Liver (tissue), 9 donors: ENCODE results near the gene PDE4D. TPM values are rescaled to one million over a fixed set of nuclear protein-coding genes. Genes with fewer than 3 reads are reported as not detected.

Experiments used
- DNase-seq: peaks from one replicate; pipeline ENCODE4 v3.0.0-alpha.2; 2017; ENCODE audit warnings: low spot score
- H3K27ac ChIP-seq, 2 donors: one replicate each; pipeline ENCODE4 v1.7.0; 2013; ENCODE audit warnings: inconsistent platforms in 2 of 2, low read length in 2 of 2, control low read depth in 1 of 2, low read depth in 1 of 2, mild to moderate bottlenecking in 1 of 2
- H3K27me3 ChIP-seq, 4 donors: one replicate each; pipeline versions ENCODE4 v1.6.1 to v1.7.0; 2013; ENCODE audit warnings: low read length in 3 of 4, inconsistent platforms in 1 of 4, mild to moderate bottlenecking in 1 of 4, moderate library complexity in 1 of 4; ENCODE audit not compliant: control insufficient read depth in 4 of 4, insufficient read depth in 4 of 4
- H3K36me3 ChIP-seq, 4 donors: one replicate each; pipeline versions ENCODE4 v1.6.1 to v1.7.0; 2013; ENCODE audit warnings: low read length in 3 of 4, mild to moderate bottlenecking in 3 of 4, low read depth in 1 of 4, moderate library complexity in 1 of 4; ENCODE audit not compliant: control insufficient read depth in 4 of 4, insufficient read depth in 3 of 4
- H3K4me1 ChIP-seq, 4 donors: one replicate each; pipeline versions ENCODE4 v1.6.1 to v1.7.0; 2013; ENCODE audit warnings: low read length in 3 of 4, mild to moderate bottlenecking in 3 of 4, moderate library complexity in 1 of 4; ENCODE audit not compliant: control insufficient read depth in 4 of 4, insufficient read depth in 4 of 4
- H3K4me3 ChIP-seq, 3 donors: one replicate each; pipeline versions ENCODE4 v1.6.1 to v1.7.0; 2013; ENCODE audit warnings: low read length in 3 of 3, control low read depth in 1 of 3, low read depth in 1 of 3, mild to moderate bottlenecking in 1 of 3
- H3K9ac ChIP-seq, 2 donors: one replicate each; pipeline ENCODE4 v1.7.0; 2013; ENCODE audit warnings: low read length in 2 of 2, mild to moderate bottlenecking in 2 of 2, moderate library complexity in 2 of 2, control low read depth in 1 of 2, low read depth in 1 of 2
- H3K9me3 ChIP-seq, 4 donors: one replicate each; pipeline versions ENCODE4 v1.6.1 to v1.7.0; 2013; ENCODE audit warnings: low read length in 3 of 4; ENCODE audit not compliant: control insufficient read depth in 4 of 4
- EGR1 ChIP-seq, 2 donors: IDR thresholded peaks; 2 replicates each; pipeline ENCODE4 v1.6.1; 2016 to 2018; ENCODE audit warnings: antibody characterized with exemption in 2 of 2, low read depth in 2 of 2
- FOXA1 ChIP-seq: IDR thresholded peaks from 2 replicates; pipeline ENCODE4 v1.6.1; 2016; ENCODE audit warnings: antibody characterized with exemption
- FOXA2 ChIP-seq: IDR thresholded peaks from 2 replicates; pipeline ENCODE4 v1.6.1; 2016; ENCODE audit warnings: antibody characterized with exemption
- GABPA ChIP-seq, 2 donors: IDR thresholded peaks in 1 of 2; conservative IDR thresholded peaks in 1 of 2; 2 replicates each; pipeline ENCODE4 v1.6.1; 2016; ENCODE audit warnings: antibody characterized with exemption in 2 of 2, mild to moderate bottlenecking in 1 of 2, moderate library complexity in 1 of 2
- HNF4A ChIP-seq, 2 donors: conservative IDR thresholded peaks; 2 replicates each; pipeline ENCODE4 v1.6.1; 2016; ENCODE audit warnings: antibody characterized with exemption in 2 of 2, mild to moderate bottlenecking in 2 of 2
- HNF4G ChIP-seq: IDR thresholded peaks from 2 replicates; pipeline ENCODE4 v1.6.1; 2016; ENCODE audit warnings: antibody characterized with exemption
- JUND ChIP-seq, 2 donors: IDR thresholded peaks; 2 replicates each; pipeline ENCODE4 v1.6.1; 2016; ENCODE audit warnings: antibody characterized with exemption in 2 of 2
- NR2F2 ChIP-seq: IDR thresholded peaks from 2 replicates; pipeline ENCODE4 v1.6.1; 2016; ENCODE audit warnings: antibody characterized with exemption
- RAD21 ChIP-seq, 2 donors: IDR thresholded peaks; 2 replicates each; pipeline ENCODE4 v1.6.1; 2016; ENCODE audit warnings: antibody characterized with exemption in 2 of 2, mild to moderate bottlenecking in 2 of 2
- RXRA ChIP-seq, 2 donors: IDR thresholded peaks; 2 replicates each; pipeline ENCODE4 v1.6.1; 2017 to 2018; ENCODE audit warnings: antibody characterized with exemption in 2 of 2, mild to moderate bottlenecking in 1 of 2
- SP1 ChIP-seq: IDR thresholded peaks from 2 replicates; pipeline ENCODE4 v1.6.1; 2018; ENCODE audit warnings: antibody characterized with exemption, mild to moderate bottlenecking
- TAF1 ChIP-seq: conservative IDR thresholded peaks from 2 replicates; pipeline ENCODE4 v1.6.1; 2016; ENCODE audit warnings: antibody characterized with exemption, mild to moderate bottlenecking
- YY1 ChIP-seq: IDR thresholded peaks from 2 replicates; pipeline ENCODE4 v1.6.1; 2016; ENCODE audit warnings: antibody characterized with exemption, mild to moderate bottlenecking
- WGBS: extraction: QIAGEN DNeasy Blood & Tissue Kit; methylation state at CpG from one replicate; pipeline ENCODE4 v1.1.7; 2013; 5-methylcytosine and 5-hydroxymethylcytosine counted together
- polyA plus RNA-seq, 2 donors: library from polyadenylated mRNA; stranded (reverse) in 1 of 2; unstranded in 1 of 2; fragments of 200-250 nt in 1 of 2; fragments of >200 nt in 1 of 2; fragmentation: Nextera tagmentation in 1 of 2; extraction: Ambion mirVana in 1 of 2; gene quantifications; one replicate each; pipeline versions ENCODE4 v1.2.1 to v1.2.3, GENCODE V29; 2013 to 2015
- total RNA-seq, 2 donors: library from RNA; depleted of rRNA; stranded (reverse); fragments of >200 nt; gene quantifications; one replicate each; pipeline ENCODE4 v1.2.3, GENCODE V29; 2014
- TF ChIP-seq, protein P1 (sequence below): IDR thresholded peaks from 2 replicates; pipeline ENCODE4 v1.6.1; 2016; ENCODE audit warnings: antibody characterized with exemption
- TF ChIP-seq, protein P2 (sequence below): IDR thresholded peaks from 2 replicates; pipeline ENCODE4 v1.6.1; 2016; ENCODE audit warnings: antibody characterized with exemption
- TF ChIP-seq, protein P3 (sequence below): fragments of 150-350 bp; IDR thresholded peaks from 2 replicates; pipeline ENCODE4 v1.5.1; 2017; ENCODE audit warnings: improper control_type of control experiment, low read depth, low read length; ENCODE audit not compliant: missing input control
- TF ChIP-seq, protein P4 (sequence below): IDR thresholded peaks from 2 replicates; pipeline ENCODE4 v1.6.1; 2016; ENCODE audit warnings: antibody characterized with exemption, mild to moderate bottlenecking
- TF ChIP-seq, protein P5 (sequence below): IDR thresholded peaks from 2 replicates; pipeline ENCODE4 v1.6.1; 2016; ENCODE audit warnings: antibody characterized with exemption
- donor health status: healthy.
- donor health status: healthy.
- donor health status: healthy.
- donor health status: healthy.
- donor health status: healthy.

Gene PDE4D
- total and polyA plus RNA-seq, 4 donors, result 0.67 to 11.9 (median 6.5) TPM

DNA sequence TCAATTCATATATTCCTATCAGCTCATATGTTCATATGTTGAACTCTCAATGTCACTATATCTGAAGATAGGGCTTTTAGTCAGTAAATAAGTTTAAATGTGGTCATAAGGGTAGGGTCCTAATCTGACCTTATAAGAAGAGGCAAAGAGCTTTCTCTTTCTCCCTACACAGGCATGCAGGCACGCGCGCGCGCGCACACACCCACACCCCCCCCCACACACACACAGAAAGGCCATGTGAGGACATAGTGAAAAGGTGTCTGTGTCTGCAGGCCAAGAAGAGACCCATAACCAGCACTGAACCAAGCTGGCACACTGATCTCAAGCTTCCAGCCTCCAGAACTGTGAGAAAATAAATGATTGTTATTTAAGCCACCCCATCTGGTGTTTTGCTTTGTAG is 76.0 kb downstream of the PDE4D start:
- Histone ChIP-seq H3K27me3 (peaks cover 0 to 7% (median 0%) of the 10 kb centered on the region in 4 donors), H3K9me3 (no peaks in the 10 kb centered on the region), H3K9ac (no peak overlapping the region), H3K4me1 (no peaks in the 10 kb centered on the region), H3K27ac (no peak overlapping the region), H3K4me3 (no peak overlapping the region), H3K36me3 (no peaks in the 10 kb centered on the region)
- TF ChIP-seq, protein P1, sequence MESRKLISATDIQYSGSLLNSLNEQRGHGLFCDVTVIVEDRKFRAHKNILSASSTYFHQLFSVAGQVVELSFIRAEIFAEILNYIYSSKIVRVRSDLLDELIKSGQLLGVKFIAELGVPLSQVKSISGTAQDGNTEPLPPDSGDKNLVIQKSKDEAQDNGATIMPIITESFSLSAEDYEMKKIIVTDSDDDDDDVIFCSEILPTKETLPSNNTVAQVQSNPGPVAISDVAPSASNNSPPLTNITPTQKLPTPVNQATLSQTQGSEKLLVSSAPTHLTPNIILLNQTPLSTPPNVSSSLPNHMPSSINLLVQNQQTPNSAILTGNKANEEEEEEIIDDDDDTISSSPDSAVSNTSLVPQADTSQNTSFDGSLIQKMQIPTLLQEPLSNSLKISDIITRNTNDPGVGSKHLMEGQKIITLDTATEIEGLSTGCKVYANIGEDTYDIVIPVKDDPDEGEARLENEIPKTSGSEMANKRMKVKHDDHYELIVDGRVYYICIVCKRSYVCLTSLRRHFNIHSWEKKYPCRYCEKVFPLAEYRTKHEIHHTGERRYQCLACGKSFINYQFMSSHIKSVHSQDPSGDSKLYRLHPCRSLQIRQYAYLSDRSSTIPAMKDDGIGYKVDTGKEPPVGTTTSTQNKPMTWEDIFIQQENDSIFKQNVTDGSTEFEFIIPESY, result no peak
- TF ChIP-seq, protein P2, sequence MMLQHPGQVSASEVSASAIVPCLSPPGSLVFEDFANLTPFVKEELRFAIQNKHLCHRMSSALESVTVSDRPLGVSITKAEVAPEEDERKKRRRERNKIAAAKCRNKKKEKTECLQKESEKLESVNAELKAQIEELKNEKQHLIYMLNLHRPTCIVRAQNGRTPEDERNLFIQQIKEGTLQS, result no peak
- TF ChIP-seq NR2F2 (no peak), RAD21 (IDR thresholded peaks at IDR 0.05) (no peak), EGR1 (IDR thresholded peaks at IDR 0.05; ENCODE audit: low read depth in 2 of 2) (no peak), RXRA (IDR thresholded peaks at IDR 0.05) (no peak), YY1 (no peak), GABPA (IDR thresholded peaks at IDR 0.05 in 1 of 2, conservative IDR thresholded peaks at IDR 0.05 in 1 of 2) (no peak), TAF1 (no peak), SP1 (no peak), JUND (IDR thresholded peaks at IDR 0.05) (no peak), HNF4G (no peak), HNF4A (conservative IDR thresholded peaks at IDR 0.05) (no peak), FOXA2 (no peak), FOXA1 (no peak)
- TF ChIP-seq, protein P3, sequence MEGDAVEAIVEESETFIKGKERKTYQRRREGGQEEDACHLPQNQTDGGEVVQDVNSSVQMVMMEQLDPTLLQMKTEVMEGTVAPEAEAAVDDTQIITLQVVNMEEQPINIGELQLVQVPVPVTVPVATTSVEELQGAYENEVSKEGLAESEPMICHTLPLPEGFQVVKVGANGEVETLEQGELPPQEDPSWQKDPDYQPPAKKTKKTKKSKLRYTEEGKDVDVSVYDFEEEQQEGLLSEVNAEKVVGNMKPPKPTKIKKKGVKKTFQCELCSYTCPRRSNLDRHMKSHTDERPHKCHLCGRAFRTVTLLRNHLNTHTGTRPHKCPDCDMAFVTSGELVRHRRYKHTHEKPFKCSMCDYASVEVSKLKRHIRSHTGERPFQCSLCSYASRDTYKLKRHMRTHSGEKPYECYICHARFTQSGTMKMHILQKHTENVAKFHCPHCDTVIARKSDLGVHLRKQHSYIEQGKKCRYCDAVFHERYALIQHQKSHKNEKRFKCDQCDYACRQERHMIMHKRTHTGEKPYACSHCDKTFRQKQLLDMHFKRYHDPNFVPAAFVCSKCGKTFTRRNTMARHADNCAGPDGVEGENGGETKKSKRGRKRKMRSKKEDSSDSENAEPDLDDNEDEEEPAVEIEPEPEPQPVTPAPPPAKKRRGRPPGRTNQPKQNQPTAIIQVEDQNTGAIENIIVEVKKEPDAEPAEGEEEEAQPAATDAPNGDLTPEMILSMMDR, result no peak
- TF ChIP-seq, protein P4, sequence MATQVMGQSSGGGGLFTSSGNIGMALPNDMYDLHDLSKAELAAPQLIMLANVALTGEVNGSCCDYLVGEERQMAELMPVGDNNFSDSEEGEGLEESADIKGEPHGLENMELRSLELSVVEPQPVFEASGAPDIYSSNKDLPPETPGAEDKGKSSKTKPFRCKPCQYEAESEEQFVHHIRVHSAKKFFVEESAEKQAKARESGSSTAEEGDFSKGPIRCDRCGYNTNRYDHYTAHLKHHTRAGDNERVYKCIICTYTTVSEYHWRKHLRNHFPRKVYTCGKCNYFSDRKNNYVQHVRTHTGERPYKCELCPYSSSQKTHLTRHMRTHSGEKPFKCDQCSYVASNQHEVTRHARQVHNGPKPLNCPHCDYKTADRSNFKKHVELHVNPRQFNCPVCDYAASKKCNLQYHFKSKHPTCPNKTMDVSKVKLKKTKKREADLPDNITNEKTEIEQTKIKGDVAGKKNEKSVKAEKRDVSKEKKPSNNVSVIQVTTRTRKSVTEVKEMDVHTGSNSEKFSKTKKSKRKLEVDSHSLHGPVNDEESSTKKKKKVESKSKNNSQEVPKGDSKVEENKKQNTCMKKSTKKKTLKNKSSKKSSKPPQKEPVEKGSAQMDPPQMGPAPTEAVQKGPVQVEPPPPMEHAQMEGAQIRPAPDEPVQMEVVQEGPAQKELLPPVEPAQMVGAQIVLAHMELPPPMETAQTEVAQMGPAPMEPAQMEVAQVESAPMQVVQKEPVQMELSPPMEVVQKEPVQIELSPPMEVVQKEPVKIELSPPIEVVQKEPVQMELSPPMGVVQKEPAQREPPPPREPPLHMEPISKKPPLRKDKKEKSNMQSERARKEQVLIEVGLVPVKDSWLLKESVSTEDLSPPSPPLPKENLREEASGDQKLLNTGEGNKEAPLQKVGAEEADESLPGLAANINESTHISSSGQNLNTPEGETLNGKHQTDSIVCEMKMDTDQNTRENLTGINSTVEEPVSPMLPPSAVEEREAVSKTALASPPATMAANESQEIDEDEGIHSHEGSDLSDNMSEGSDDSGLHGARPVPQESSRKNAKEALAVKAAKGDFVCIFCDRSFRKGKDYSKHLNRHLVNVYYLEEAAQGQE, result no peak
- TF ChIP-seq, protein P5, sequence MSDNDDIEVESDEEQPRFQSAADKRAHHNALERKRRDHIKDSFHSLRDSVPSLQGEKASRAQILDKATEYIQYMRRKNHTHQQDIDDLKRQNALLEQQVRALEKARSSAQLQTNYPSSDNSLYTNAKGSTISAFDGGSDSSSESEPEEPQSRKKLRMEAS, result no peak
- 98% methylated on average over 6 of the region's 6 CpGs for WGBS
- DNase-seq, result no peak
